Activated B cell treated with CpG ODN at 0.5 μM for 24 hours (primary cell): Measurements from ENCODE around the gene GPR68. TPM values are rescaled to one million over a fixed set of nuclear protein-coding genes. Genes with fewer than 3 reads are reported as not detected.
A peak's percentile ranks its signal among the peaks of the same experiment; 100 is the strongest.

Experiments
- ATAC-seq: fragments of 200-7000 bp; cut with Tn5 transposase; one replicate; pipeline ENCODE4 v1.10.0; 2021; ENCODE audit warnings: low read depth, mild to moderate bottlenecking, moderate library complexity
- CTCF ChIA-PET: fragments of 350-600 bp; sonication (Branson Sonifier 250); formaldehyde crosslinking; loops from one replicate; lab custom pipeline; 2021; ENCODE audit warnings: antibody characterized with exemption; lab: Charles Lee
- POLR2A ChIA-PET: fragments of 350-600 bp; sonication (Branson Sonifier 250); formaldehyde crosslinking; loops from one replicate; lab custom pipeline; 2021; ENCODE audit warnings: antibody characterized with exemption; lab: Charles Lee
- DNase-seq: peaks from one replicate; pipeline ENCODE4 v3.0.0; 2022
- H3K27ac Mint-ChIP-seq: one replicate; pipeline ENCODE4 v1.8.0; 2020; ENCODE audit warnings: mixed read lengths
- H3K27me3 Mint-ChIP-seq: one replicate; pipeline ENCODE4 v1.8.0; 2021; ENCODE audit warnings: mixed read lengths
- H3K36me3 Mint-ChIP-seq: one replicate; pipeline ENCODE4 v1.8.0; 2021; ENCODE audit warnings: low read depth, mixed read lengths
- H3K4me1 Mint-ChIP-seq: one replicate; pipeline ENCODE4 v1.8.0; 2021; ENCODE audit warnings: mixed read lengths
- H3K4me3 Mint-ChIP-seq: one replicate; pipeline ENCODE4 v1.8.0; 2020; ENCODE audit warnings: mild to moderate bottlenecking, mixed read lengths
- H3K9me3 Mint-ChIP-seq: one replicate; pipeline ENCODE4 v1.8.0; 2020; ENCODE audit warnings: mixed read lengths
- intact Hi-C: fragments of 100-400 bp; cut with micrococcal nuclease; formaldehyde crosslinking; loops from one replicate; pipeline ENCODE4 v1.15.1; 2024
- total RNA-seq: library from RNA; stranded (reverse); gene quantifications from 2 replicates; pipeline ENCODE4 v1.2.3, GENCODE V29; 2022
- TF ChIP-seq, protein P1 (sequence below): fragments of 200-600 bp; IDR thresholded peaks from one replicate; pipeline ENCODE4 v1.8.0; 2022; ENCODE audit warnings: antibody characterized with exemption, mild to moderate bottlenecking

GPR68 gene
- total RNA-seq, 1 donor from 2014 or later, result 1.8 TPM

DNA sequence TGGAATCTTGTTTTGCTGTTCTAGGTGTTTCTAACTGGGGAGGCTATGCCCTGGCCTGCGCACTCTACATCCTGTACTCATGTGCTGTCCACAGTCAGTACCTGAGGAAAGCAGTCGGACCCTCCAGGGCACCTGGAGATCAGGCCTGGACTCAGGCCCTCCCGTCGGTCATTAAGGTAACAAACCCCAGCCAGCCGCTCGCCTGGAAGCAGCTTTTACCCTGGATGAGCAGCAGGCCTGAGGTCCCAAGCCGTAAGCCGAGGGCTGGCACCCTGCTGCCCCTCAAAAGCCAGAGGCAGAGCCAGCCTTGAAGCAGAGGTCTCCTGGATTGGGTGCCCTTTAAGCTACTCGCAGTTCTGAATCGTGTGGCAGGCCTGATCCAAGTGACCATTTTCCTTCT, 29.1 kb downstream of the GPR68 start:
- Mint-ChIP-seq H3K9me3 (no peaks in the 10 kb centered on the region), H3K4me3 (no peak overlapping the region), H3K27me3 (no peaks in the 10 kb centered on the region), H3K27ac (no peak overlapping the region), H3K4me1 (no peaks in the 10 kb centered on the region), H3K36me3 (peaks cover 59% of the 10 kb centered on the region)
- intact Hi-C loops, result loop anchor here (5.0 kb wide), 1 partner anchor 37 kb away; no protein-coding TSS in a partner anchor
- ChIA-PET CTCF (interaction anchor here (0.5 kb wide), 1 partner anchor 43 kb away, joined by 3 read pairs; no protein-coding TSS in a partner anchor), POLR2A (no interaction called here)
- ATAC-seq (no peak), DNase-seq (no peak)
- TF ChIP-seq, protein P1, sequence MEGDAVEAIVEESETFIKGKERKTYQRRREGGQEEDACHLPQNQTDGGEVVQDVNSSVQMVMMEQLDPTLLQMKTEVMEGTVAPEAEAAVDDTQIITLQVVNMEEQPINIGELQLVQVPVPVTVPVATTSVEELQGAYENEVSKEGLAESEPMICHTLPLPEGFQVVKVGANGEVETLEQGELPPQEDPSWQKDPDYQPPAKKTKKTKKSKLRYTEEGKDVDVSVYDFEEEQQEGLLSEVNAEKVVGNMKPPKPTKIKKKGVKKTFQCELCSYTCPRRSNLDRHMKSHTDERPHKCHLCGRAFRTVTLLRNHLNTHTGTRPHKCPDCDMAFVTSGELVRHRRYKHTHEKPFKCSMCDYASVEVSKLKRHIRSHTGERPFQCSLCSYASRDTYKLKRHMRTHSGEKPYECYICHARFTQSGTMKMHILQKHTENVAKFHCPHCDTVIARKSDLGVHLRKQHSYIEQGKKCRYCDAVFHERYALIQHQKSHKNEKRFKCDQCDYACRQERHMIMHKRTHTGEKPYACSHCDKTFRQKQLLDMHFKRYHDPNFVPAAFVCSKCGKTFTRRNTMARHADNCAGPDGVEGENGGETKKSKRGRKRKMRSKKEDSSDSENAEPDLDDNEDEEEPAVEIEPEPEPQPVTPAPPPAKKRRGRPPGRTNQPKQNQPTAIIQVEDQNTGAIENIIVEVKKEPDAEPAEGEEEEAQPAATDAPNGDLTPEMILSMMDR, result no peak

DNA sequence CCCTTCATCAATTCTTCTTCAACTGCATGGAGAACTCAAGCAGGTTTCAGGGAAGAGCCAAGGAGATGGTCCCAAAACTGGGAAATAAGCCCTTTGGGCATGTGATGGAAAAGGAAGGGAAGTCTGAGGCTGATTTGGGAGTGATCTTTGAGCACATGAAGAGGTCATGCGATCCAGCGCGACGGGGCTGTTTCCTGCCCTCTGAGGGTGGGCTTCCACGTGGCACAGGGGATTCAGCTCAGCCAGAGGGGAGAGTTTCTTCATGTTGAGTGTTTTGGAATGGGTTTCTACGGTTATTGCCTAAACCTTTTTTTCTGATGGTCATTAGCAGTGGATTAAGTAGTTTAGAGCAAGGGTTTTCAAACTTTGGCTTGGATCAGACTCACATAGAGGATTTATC, 30.2 kb downstream of the GPR68 start:
- POLR2A ChIA-PET, result no interaction called here
- CTCF ChIA-PET, result no interaction called here
- H3K27ac Mint-ChIP-seq, result no peak overlapping the region
- DNase-seq (no peak), ATAC-seq (no peak)
- no peak overlapping the region for H3K4me3 Mint-ChIP-seq
- H3K9me3 Mint-ChIP-seq, result no peaks in the 10 kb centered on the region
- TF ChIP-seq, protein P1, result no peak
- H3K36me3 Mint-ChIP-seq, result peaks cover 66% of the 10 kb centered on the region
- no peaks in the 10 kb centered on the region for H3K4me1 Mint-ChIP-seq
- intact Hi-C loops, result no loop called here
- H3K27me3 Mint-ChIP-seq, result no peaks in the 10 kb centered on the region

DNA sequence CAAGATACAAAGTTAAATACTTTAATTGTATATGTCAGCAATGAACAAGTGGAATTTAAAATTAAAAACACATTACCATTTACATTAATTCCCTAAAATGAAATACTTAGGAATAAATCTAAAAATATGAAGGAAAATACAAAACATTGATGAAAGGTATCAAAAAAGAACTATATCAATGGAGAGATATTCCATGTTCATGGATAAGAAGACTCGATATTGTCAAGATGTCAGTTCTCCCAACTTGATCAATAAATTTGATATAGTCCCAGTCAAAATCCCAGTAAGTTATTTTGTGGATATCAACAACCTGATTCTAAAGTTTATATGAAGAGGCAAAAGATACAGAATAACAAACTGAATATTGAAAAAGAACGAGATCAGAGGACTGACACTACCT, 33.5 kb downstream of the GPR68 start:
- DNase-seq (no peak), ATAC-seq (no peak)
- no peak overlapping the region for H3K4me3 Mint-ChIP-seq
- H3K4me1 Mint-ChIP-seq, result no peaks in the 10 kb centered on the region
- no peak overlapping the region for H3K27ac Mint-ChIP-seq
- H3K9me3 Mint-ChIP-seq, result no peaks in the 10 kb centered on the region
- no peaks in the 10 kb centered on the region for H3K27me3 Mint-ChIP-seq
- intact Hi-C loops, result no loop called here
- TF ChIP-seq, protein P1, result no peak
- CTCF ChIA-PET, result no interaction called here
- POLR2A ChIA-PET, result no interaction called here
- H3K36me3 Mint-ChIP-seq, result peaks cover 72% of the 10 kb centered on the region

- peaks cover 87% of the 10 kb centered on the region for H3K36me3 Mint-ChIP-seq
- no peaks in the 10 kb centered on the region for H3K27me3 Mint-ChIP-seq
- H3K4me1 Mint-ChIP-seq, result peaks cover 2% of the 10 kb centered on the region
- CTCF ChIA-PET, result no interaction called here
- no peak overlapping the region for H3K27ac Mint-ChIP-seq
- intact Hi-C loops, result loop anchor here (5.0 kb wide), 1 partner anchor 35 kb away; the partner anchor contains the start of gene GPR68
- DNase-seq (no peak), ATAC-seq (no peak)
- POLR2A ChIA-PET, result no interaction called here
- H3K9me3 Mint-ChIP-seq, result no peaks in the 10 kb centered on the region
- no peak overlapping the region for H3K4me3 Mint-ChIP-seq
- TF ChIP-seq, protein P1, result no peak
Observed at GRCh38 chr14:91207008-91207407, 37.5 kb downstream of the GPR68 start.

DNA sequence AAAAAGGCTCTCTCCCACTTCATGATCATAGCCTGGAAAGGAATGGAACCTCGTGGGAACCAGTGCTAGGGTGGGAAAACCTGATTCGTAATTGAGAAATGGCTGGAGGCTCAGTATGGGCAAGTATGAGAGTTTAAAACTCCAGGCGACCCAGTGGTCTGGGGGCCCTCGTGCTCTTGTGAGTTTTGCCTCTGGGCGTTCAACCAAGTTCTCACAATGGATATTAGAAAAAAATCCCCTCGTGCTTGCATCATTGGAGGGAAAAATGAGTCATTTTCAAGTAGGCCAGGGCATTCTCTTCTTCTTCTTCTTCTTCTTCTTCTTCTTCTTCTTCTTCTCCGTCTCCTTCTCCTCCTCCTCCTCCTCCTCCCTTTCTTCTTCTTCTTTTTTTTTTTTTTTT, 39.0 kb downstream of the GPR68 start:
- Mint-ChIP-seq H3K36me3 (peaks cover 83% of the 10 kb centered on the region), H3K9me3 (no peaks in the 10 kb centered on the region), H3K4me3 (no peak overlapping the region), H3K27me3 (no peaks in the 10 kb centered on the region), H3K4me1 (peaks cover 2% of the 10 kb centered on the region), H3K27ac (peak overlapping the region; percentile 37)
- no peak for ATAC-seq
- ChIA-PET POLR2A (no interaction called here), CTCF (interaction anchor here (1.3 kb wide), 1 partner anchor 32 kb away, joined by 3 read pairs; no protein-coding TSS in a partner anchor)
- intact Hi-C loops, result loop anchor here (5.0 kb wide), 1 partner anchor 37 kb away; the partner anchor contains the start of gene GPR68
- TF ChIP-seq, protein P1, result no peak
- no peak for DNase-seq
